Activated CD4-positive, alpha-beta T cell treated with anti-CD3 and anti-CD28 coated beads, Interleukin-2, amount 50 U/mL, for 24 hours (primary cell): ENCODE measurements around the gene PIP4K2C.
"Not testable (repeated sequence)": the region's sequence is repeated elsewhere in the genome, so short reads cannot be mapped to it uniquely, and the experiment has no call there.

Experiments used
- DNase-seq, 2 donors: peaks; one replicate each; pipeline ENCODE4 v3.0.0-alpha.2; 2020; ENCODE audit warnings: low read depth in 1 of 2, low spot score in 1 of 2

PIP4K2C gene

DNA sequence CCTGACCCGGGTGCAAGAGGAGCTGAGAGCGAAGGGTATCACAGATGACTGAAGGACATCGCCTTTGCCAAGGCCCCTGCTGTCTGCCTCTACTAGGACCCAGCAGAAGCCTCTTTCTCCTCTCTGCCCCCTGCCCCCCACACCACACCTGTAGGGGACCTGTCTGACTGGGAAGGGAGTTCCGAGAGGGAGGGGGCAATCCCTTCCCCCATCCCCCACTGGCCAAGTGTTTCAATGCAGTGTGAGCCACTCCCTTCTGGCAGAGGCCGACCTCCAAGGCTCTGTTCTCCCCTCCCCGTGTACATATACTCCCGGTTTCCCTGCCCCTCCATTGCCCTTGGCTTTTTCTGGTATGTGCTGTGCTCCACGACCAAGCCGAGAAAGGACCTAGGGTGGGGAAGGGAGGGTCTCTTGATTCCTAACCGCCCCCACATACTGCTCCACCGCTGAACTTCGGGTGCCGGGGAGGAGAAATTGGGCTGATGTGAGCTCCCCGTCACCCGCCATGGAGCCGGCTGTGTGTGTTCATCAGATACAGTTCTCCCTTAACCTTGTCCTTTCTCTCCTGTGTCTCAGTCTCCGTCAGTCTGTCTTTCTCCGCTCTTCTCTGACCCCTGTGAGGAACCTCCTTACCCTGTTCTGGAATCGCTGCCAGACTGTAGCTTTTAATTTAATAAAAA is 18.2 kb downstream of the PIP4K2C start:
- DNase-seq = no peak

DNA sequence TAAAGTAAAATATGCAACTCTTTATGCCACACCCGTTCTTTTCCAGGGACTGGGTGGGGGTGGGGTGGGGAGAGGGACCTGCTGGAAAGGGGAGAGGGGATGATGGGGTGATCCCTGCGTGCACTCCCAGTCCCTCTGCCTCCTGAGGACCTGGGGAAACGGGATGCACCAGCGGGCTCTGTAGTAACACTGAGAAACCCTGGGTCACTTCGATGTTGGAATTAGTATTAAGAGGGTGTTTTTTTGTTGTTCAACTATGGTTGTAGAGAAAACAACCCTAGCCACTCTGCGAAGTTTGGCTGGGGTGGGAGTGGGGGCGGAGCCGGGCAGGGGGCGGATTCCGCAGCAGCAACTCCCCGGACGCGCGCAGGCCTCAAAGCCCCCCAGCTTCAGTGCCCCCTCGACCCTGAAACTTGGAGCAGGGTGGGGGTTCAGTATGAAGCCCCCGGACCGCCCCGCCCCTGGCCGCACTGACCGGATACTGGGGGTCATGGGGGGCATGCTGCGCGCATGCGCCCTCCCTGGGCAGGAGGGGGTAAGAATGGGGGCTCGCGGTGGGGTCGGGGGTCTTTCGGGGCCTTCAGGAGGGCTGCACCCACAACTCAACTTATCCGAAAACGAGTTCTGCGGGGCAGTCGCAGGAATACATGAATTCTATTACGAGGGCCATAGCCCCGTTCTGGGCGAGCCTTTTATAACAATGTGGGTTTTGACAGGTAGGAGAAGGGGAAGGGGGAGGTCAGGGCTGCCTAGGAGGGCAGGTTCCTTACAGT is 19.0 kb downstream of the PIP4K2C start:
- no peak for DNase-seq

DNA sequence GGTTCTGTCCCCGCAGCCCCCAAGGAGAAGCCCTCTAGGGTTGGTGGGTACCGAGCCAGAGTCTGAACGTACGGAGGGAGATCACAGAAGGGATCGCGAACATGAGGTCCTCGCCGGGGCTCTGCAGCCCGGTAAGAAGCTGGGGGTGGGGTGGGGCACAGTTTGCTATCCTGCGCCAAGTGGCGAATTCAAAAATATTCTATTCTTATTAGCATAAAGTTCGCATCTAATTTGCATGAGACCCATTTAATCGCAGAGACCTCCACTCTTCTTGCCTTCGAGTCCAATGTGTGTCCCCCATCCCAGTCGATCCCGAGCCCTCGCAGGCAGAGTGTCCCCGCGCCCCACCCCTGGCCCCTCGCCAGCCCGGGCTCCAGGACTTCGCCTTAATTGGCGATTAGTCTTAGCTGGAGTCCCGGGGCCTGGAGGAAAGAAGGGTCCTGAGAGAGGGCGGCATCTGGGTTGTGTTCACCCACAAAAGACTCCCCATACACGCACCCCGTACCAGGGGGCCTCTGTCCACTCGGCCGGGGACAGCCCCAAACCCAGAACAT is 19.6 kb downstream of the PIP4K2C start:
- no peak for DNase-seq

DNA sequence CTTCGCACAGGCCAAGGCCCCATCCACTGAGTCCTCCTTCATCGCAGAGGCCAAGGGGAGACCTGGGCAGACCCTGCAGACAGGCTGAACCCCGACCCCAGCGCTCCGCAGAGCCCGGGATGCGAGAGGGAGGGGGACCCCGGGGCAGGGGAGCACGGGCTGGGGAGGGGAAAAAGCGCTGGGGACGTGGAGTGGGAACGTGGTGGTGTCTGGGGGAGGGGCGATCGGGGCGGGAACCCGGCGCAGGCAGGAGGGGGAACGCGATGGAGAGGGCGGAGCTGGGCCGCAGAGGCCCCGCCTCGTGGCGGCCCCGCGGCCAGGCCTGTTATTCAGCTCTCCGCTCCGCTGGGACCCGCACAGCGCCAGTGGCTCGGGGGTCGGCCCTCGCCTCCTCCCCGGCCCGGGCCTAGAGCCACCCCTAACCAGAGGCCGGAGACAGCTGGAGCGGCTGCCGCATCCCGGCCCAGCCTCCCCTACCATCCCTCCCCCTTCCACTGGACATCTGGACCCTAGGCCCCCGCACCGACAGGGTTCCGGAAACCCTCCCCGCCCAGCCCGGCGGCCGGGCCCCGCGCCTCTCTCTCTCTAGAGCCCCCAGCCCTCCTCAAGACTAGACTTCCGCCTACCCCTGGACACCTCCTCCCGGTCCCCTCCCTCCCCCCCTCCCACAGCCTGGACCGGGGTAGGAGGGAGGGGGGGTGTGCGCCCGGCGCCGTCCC is 20.3 kb downstream of the PIP4K2C start, which contains the start of gene ARHGEF25:
Gene ARHGEF25, plus strand, starts transcription at position 328 of the 719 bp plus-strand sequence. CDS start 460 bp downstream, outside the sequence.
- DNase-seq = no peak

DNA sequence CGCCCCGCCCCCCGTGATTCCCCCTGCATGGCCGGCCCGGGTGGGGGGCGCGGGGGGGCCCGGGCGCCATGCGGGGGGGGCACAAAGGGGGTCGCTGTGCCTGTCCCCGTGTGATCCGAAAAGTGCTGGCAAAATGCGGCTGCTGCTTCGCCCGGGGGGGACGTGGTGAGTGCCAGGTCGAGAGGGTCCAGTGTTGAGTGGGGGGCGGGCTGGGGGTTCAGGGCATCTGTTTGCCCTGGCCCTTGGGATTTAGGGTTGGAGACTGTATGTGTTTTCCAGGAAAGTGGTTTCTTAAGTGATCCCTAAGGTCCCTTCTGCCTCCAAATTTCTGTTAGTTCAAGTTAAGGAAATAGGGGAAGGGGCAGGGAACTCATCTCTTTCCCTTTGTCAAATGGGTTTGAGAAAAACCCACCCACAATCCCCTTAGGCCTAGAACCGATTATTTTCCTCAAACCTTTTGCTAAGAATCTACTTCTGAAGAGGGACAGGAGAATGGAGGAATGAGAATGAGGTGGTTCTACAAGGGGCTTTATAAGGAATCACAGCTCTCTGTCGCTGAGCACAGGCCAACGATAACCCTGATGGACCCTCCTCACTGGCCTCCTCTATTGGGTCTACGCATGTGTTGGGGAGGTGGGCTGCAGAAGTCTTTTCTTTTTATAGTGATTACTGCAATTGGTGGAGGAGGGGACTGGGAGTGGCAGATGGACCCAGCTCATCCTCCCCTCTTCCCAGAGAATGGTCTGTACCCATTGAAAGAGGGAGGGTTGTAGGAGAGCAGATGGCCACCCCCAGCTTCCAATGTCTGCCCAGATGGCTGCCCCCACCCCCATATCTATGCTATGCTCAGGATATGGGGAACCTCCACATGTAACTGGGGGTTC is 21.1 kb downstream of the PIP4K2C start:
- DNase-seq = no peak

DNA sequence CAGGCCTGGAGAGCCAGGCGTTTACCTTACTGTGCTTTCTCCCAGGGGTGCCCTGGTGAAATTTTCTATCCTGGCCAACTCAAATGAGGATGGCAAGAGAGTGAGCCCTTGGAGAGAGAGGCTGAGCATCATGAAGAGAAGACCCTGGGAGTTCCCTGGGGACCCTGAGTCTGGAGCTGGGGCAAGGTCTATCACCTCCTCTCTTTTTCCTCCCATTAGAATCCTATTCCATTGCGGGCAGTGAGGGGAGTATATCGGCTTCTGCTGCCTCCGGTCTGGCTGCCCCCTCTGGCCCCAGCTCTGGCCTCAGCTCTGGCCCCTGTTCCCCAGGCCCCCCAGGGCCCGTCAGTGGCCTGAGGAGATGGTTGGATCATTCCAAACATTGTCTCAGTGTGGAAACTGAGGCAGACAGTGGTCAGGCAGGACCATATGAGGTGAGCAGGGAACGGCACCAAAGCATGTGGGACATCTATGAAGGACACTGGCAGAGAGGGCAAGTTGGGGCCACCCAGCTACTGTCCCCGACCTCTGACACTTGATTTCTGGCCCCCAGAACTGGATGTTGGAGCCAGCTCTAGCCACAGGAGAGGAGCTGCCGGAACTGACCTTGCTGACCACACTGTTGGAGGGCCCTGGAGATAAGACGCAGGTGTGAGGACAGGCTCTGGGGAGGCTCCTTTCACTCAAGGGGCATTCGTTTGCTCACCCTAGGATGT is 21.9 kb downstream of the PIP4K2C start:
- DNase-seq = no peak

DNA sequence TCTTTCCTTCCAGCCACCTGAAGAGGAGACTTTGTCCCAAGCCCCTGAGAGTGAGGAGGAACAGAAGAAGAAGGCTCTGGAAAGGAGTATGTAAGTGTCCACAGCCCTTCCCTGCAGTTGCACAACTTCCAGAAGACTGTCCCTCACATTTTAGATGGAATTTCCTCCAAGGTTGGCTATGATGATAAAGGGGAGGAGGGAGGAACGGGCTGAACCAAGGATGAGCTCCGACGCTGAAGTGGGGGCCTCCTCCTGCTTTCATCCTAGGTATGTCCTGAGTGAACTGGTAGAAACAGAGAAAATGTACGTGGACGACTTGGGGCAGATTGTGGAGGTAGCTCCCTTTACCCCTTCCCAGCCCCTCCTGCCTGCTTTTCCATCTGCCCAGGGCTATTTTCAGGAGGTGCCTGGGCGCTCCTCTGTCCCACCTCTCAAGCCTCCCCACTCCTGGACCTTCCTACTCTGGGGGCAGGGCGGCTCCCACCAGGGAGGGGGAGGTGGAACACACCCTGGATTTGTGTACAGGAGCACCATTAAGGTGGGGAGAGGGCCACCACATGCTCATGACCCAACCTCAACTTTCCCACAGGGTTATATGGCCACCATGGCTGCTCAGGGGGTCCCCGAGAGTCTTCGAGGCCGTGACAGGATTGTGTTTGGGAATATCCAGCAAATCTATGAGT is 22.6 kb downstream of the PIP4K2C start:
- DNase-seq = no peak

DNA sequence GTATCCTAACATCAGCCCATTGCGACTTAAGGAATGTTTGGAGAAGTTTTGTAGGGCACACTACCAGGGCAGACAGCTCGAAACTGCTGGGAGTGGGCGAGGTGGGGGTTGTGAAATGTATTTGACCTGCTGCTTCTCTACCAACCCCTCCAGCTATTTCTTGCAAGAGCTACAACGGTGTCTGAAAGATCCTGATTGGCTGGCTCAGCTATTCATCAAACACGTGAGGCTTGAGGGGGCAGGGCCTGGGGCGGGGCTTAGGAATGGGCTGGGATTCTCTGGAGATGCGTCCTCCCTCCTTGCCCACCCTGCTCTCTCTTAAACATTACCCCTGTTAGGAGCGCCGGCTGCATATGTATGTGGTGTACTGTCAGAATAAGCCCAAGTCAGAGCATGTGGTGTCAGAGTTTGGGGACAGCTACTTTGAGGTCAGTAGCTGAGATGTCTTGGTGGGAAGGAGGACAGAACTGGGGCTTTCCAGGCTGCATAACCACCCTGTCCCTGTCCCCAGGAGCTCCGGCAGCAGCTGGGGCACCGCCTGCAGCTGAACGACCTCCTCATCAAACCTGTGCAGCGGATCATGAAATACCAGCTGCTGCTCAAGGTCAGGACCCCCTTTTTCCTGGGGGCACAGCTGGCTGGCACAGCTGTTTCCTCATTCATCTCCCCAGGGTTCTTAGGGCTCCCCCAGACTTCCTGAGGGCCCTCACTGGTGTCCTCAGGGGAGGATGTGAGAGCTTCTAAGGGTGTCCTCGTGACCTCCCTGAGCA is 23.4 kb downstream of the PIP4K2C start:
- no peak for DNase-seq

DNA sequence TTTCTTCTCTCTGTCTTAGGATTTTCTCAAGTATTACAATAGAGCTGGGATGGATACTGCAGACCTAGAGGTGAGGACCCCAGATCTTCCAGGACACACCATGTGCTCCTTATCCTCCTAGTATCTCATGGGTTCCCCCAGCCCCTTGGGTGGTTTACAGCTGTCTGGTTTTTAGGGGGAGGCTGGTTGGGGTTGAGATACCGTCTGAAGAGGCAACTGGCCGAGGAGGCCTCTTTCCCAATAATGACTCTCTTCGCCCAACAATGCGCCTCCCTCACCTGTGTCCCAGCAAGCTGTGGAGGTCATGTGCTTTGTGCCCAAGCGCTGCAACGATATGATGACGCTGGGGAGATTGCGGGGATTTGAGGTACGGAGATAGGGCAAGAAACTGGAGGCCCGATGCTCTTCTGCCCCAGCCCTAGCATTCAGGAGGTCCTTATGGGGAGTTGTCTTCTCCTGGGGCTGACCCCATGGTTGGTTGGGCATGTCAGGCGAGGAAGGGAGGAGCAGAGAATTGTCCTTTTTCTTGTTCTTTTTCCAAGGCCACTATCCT is 24.0 kb downstream of the PIP4K2C start:
- no peak for DNase-seq

DNA sequence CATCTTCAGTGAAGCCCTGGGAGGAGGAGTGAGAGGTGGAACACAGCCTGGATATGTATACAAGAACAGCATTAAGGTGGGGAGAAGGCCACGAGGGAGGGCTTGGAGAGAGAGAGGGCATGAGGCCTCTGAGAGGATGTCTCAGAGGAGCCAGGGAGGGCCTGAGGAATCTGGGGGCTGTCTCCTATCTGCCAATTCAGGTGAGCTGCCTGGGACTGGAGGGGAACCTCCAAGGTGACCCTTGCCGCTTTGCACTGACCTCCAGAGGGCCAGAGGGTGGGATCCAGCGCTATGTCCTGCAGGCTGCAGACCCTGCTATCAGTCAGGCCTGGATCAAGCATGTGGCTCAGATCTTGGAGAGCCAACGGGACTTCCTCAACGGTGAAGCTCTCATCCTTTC is 24.6 kb downstream of the PIP4K2C start:
- no peak for DNase-seq

DNA sequence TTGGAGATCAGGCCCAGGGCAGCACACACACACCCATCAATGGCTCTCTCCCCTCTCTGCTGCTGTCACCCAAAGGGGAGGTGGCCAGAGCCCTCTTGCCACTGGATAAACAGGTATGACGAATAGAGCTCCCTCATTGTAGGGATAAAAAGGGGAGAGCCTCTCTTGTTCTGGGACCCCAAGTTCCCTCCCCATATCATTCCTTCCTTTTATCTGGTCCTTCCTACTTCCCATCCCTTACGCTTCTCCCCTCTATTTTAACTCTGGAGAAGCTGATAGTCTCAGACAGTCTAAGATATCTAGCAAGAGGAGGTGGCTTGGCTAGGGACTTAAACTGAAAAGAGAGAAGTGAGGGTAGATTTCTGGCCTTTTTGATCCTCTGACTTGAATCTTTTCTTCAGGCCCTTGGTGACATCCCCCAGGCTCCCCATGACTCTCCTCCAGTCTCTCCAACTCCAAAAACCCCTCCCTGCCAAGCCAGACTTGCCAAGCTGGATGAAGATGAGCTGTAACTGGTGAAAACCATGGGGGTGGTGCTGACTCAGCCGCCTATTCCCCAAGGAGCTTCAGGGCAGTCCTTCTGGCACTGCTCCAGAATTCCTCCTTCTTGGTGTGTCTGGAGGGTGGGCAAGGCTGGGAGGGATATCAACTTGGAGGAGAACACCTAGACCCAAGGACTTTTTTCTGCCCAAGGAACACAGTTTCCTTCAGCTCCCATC is 25.6 kb downstream of the PIP4K2C start:
- DNase-seq = no peak

DNA sequence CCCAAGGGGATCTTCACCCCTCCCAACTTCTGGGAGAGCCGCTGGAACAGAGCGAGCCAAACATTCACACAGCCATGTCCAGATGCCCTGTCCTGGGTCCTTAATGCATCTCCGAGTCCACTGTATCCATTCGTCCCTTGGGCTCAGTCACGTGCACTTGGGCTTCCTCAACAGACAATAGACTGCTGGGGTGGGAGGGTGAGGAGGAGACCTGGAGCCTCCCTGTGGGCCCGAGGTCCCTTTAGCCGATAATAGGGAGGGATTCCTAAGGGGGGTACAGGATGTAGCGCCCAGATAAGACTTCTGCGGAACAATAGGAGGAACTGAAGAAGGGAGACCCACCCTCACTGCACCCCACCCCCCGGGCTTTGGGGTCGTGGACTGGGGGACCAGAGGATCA is 26.9 kb downstream of the PIP4K2C start:
- no peak for DNase-seq

DNA sequence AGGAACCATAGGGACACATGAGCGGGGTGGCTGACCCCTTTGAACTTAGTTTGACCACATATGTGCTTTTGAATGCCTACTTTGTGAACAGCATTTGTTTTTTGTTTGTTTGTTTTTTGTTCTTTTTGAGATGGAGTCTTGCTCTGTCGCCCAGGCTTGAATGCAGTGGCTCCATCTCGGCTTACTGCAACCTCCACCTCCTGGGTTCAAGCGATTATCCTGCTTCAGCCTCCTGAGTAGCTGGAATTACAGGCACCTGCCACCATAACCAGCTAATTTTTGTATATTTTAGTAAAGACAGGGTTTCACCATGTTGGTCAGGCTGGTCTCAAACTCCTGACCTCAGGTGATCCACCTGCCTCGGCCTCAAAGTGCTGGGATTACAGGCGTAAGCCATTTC is 27.4 kb downstream of the PIP4K2C start:
- not testable (repeated sequence) for DNase-seq

DNA sequence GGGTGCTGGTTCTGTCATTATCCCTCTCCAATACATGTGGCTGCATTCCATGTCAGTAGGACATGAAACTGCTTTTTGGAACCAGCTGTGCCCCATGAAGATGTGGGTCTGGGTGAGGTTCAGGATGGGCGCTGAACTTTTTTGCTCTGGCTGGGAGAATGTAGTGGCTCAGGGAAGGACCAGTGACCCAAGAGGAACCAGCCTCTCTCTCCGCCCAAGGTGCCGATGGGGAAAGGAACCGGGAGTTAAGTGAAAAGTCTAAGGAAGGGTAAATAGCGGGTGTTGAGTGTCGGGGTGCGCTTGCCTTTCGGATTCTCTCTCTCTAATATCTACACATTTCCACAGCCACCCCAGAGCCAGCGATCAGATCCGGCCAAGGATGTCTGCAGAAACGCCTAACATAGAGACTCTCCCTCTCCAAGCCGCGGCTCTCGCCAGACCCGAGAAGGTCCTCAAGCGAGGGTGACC is 28.0 kb downstream of the PIP4K2C start:
- no peak for DNase-seq

DNA sequence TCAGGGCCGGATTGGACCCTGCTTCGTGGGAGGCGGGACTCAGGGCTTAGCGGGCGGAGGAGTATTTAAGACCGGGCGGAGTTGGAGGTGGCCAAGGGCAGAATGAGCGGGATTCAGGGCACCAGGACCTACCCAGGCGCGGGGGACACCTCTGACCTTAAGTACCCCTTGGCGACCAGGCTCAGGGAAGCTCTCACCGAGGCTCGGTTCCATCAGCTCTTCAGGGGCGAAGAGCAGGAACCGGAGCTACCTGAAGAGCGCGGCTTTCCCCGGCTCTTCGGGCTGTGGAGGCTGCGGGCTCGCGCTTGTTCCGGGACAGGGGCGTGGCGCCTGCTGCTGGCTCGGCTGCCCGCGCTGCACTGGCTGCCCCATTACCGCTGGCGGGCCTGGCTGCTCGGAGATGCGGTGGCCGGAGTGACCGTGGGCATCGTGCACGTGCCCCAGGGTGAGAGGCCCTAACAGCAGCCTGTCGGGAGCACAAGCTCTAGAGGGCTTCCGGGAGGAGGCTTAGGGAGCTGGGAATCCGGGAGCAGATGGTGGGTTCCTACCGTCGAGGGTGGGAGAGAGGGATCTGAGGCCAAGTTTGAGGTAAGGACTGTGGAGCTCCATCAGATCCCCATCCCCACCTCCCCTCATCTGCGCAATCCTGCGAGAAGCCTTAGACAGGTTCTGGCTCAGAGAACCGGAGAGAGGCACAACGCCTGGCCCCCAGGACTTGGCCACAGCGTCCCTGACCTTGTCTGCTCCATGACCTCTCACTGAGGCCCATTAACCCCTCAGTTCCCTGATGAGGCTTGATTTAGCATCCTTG is 28.6 kb downstream of the PIP4K2C start:
- no peak for DNase-seq

DNA sequence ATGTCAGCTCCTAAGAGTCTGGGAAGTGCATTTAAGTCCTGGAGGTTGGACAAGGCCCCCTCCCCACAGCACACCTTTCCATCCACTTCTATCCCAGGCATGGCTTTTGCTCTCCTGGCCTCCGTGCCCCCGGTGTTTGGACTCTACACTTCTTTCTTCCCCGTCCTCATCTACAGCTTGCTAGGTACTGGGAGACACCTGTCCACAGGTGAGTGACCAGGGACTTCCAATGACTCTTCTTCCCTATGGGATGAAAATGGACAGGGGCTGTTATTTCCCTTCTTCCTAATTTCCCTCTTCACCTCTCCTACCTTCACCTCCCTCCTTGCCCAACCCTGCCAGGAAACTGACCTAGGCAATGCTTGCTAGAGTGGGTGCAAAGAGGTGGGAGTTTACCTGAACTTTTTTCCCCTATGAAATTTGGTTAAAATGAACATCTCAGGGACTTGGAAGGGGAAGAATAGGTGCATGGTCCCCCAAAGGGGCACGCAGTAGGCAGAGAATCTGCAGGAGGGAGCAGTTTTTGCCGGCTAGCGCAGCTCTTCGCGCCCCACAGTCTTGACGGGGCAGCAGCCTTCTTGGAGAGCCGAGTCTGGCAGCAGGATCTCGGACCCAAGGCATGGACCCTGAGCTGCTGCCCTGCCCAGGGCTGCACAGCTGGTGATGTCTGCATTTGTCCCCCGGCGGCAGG is 29.4 kb downstream of the PIP4K2C start:
- DNase-seq = no peak
